Stomach (tissue), 9 donors: Measurements from ENCODE around the gene APOO. TPM values are rescaled to one million over a fixed set of nuclear protein-coding genes. Genes with fewer than 3 reads are reported as not detected.

Source experiments
- DNase-seq, 2 donors: peaks; one replicate each; pipeline versions ENCODE4 v3.0.0 to v3.0.0-alpha.2; 2013 to 2019
- H3K27ac ChIP-seq, 5 donors: fragments of 200-600 bp in 4 of 5; sonication (generic) in 4 of 5; one replicate each; pipeline ENCODE4 v1.5.1; 2013 to 2019; ENCODE audit warnings: mild to moderate bottlenecking in 1 of 5, moderate library complexity in 1 of 5
- H3K27me3 ChIP-seq, 3 donors: fragments of 200-600 bp; sonication (generic); one replicate each; pipeline ENCODE4 v1.5.1; 2017 to 2019; ENCODE audit warnings: mixed run types in 1 of 3
- H3K36me3 ChIP-seq, 4 donors: fragments of 200-600 bp; sonication (generic); 1 replicate in 3 of 4; 2 replicates in 1 of 4; pipeline ENCODE4 v1.5.1; 2016 to 2019
- H3K4me1 ChIP-seq, 4 donors: fragments of 200-600 bp; sonication (generic); one replicate each; pipeline ENCODE4 v1.5.1; 2016 to 2019
- H3K4me3 ChIP-seq, 4 donors: fragments of 200-600 bp; sonication (generic) in 3 of 4; one replicate each; pipeline ENCODE4 v1.5.1; 2016 to 2019; ENCODE audit warnings: mild to moderate bottlenecking in 1 of 4
- H3K9me3 ChIP-seq, 4 donors: fragments of 200-600 bp; sonication (generic); one replicate each; pipeline ENCODE4 v1.5.1; 2016 to 2019
- EP300 ChIP-seq: sonication (generic); formaldehyde crosslinking; IDR thresholded peaks from one replicate; pipeline ENCODE4 v1.6.1; 2017; ENCODE audit warnings: antibody characterized with exemption
- POLR2A ChIP-seq, 4 donors: fragments of 450-650 bp; IDR thresholded peaks; one replicate each; pipeline ENCODE4 v1.6.1; 2016; ENCODE audit warnings: antibody characterized with exemption in 4 of 4, control low read depth in 2 of 4, mild to moderate bottlenecking in 1 of 4, moderate library complexity in 1 of 4
- POLR2AphosphoS5 ChIP-seq, 3 donors: sonication (generic); formaldehyde crosslinking; IDR thresholded peaks; one replicate each; pipeline ENCODE4 v1.6.1; 2016; ENCODE audit warnings: antibody characterized with exemption in 3 of 3
- WGBS, 5 donors: extraction: QIAGEN DNeasy Blood & Tissue Kit in 3 of 5; methylation state at CpG; one replicate each; pipeline versions ENCODE4 v1.1.5 to v1.1.7; 2013 to 2018; 5-methylcytosine and 5-hydroxymethylcytosine counted together
- intact Hi-C: fragments of 100-400 bp; cut with DNase I; formaldehyde crosslinking; loops from one replicate; pipeline ENCODE4 v1.15.1; 2023; ENCODE audit warnings: low total_unique reads
- polyA plus RNA-seq, 3 donors: library from polyadenylated mRNA; stranded (reverse); fragments of 200-250 nt; gene quantifications; one replicate each; pipeline ENCODE4 v1.2.3, GENCODE V29; 2013
- total RNA-seq, 5 donors: library from RNA; depleted of rRNA; stranded (reverse); fragments of >200 nt; gene quantifications; one replicate each; pipeline versions ENCODE4 v1.1.0 to v1.2.3, GENCODE V29; 2014 to 2016
- TF ChIP-seq, protein P1 (sequence below), 7 experiments: fragments of 450-650 bp in 4 of 7; fragments of 200-600 bp in 3 of 7; sonication (generic) in 3 of 7; IDR thresholded peaks; one replicate each; pipeline ENCODE4 v1.5.1; 2016 to 2019; ENCODE audit warnings: antibody characterized with exemption in 7 of 7, control low read depth in 2 of 7, mild to moderate bottlenecking in 1 of 7
- donor health status: healthy with polysubstance abuse.
- donor health status: Bipolar disorder and iron deficiency.
- donor health status: healthy.

APOO gene
- total and polyA plus RNA-seq, 8 donors = 2.0 to 29.4 (median 15.7) TPM

DNA sequence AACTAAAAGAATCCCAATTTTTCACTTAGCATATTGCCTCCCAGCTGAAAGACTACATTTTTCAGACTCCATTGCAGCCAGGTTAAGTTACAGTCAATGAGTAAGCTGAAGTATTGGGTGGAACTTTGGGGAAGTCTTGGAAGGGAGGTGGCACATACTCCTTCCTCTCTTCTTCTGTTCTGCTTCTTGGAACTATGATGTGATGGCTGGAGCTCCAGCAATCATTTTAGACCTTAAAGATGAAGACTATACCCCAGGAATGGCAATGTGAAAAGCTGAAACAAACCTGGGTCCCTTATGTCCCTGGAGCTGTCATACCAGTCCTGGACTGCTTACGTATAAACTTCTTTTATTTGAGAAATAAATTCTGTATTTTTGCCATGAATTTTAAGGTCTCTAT, 93.9 kb downstream of the APOO start:
- 92 to 100% (median 96%) methylated on average over 1 of the region's 1 CpG for WGBS, 5 donors
- Histone ChIP-seq H3K4me1 (no peaks in the 10 kb centered on the region), H3K4me3 (no peak overlapping the region), H3K9me3 (peaks cover 0 to 8% (median 0%) of the 10 kb centered on the region in 4 donors), H3K36me3 (no peaks in the 10 kb centered on the region), H3K27me3 (no peaks in the 10 kb centered on the region), H3K27ac (no peak overlapping the region)
- intact Hi-C loops = no loop called here
- TF ChIP-seq POLR2AphosphoS5 (IDR thresholded peaks at IDR 0.05) (no peak), POLR2A (IDR thresholded peaks at IDR 0.05) (no peak), EP300 (no peak)
- TF ChIP-seq, protein P1, sequence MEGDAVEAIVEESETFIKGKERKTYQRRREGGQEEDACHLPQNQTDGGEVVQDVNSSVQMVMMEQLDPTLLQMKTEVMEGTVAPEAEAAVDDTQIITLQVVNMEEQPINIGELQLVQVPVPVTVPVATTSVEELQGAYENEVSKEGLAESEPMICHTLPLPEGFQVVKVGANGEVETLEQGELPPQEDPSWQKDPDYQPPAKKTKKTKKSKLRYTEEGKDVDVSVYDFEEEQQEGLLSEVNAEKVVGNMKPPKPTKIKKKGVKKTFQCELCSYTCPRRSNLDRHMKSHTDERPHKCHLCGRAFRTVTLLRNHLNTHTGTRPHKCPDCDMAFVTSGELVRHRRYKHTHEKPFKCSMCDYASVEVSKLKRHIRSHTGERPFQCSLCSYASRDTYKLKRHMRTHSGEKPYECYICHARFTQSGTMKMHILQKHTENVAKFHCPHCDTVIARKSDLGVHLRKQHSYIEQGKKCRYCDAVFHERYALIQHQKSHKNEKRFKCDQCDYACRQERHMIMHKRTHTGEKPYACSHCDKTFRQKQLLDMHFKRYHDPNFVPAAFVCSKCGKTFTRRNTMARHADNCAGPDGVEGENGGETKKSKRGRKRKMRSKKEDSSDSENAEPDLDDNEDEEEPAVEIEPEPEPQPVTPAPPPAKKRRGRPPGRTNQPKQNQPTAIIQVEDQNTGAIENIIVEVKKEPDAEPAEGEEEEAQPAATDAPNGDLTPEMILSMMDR (IDR thresholded peaks at IDR 0.05) = no peak
- DNase-seq = no peak

DNA sequence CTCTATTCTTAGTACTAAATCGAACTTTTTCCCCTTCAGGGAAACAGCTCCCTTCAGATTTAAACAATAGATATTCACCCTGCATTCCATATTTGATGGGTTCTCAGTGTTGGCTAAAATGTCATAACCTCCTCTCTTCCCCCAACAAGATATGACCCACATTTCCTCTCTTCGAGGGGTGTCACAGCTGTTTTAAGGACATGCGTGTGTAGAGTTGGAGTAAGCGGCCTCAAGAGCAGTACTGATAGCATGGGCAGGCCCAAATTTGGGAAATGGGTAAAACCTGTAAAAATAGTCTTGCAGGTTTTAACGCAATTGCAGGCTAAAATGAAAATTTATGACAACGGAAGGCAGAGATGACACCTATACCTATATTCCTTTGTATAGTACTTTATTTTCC, 96.1 kb downstream of the APOO start:
- WGBS, 5 donors = 71 to 80% (median 76%) methylated on average over 6 of the region's 6 CpGs
- no peaks in the 10 kb centered on the region for H3K27me3 ChIP-seq
- no peaks in the 10 kb centered on the region for H3K36me3 ChIP-seq
- H3K4me1 ChIP-seq = peaks cover 0 to 8% (median 0%) of the 10 kb centered on the region in 4 donors
- H3K9me3 ChIP-seq = peaks cover 0 to 8% (median 0%) of the 10 kb centered on the region in 4 donors
- no peak overlapping the region for H3K27ac ChIP-seq
- intact Hi-C loops = no loop called here
- no peak for DNase-seq
- TF ChIP-seq, protein P1 (IDR thresholded peaks at IDR 0.05) = no peak
- TF ChIP-seq POLR2A (IDR thresholded peaks at IDR 0.05) = no peak
- TF ChIP-seq EP300 = no peak
- TF ChIP-seq POLR2AphosphoS5 (IDR thresholded peaks at IDR 0.05) = no peak
- H3K4me3 ChIP-seq = no peak overlapping the region

DNA sequence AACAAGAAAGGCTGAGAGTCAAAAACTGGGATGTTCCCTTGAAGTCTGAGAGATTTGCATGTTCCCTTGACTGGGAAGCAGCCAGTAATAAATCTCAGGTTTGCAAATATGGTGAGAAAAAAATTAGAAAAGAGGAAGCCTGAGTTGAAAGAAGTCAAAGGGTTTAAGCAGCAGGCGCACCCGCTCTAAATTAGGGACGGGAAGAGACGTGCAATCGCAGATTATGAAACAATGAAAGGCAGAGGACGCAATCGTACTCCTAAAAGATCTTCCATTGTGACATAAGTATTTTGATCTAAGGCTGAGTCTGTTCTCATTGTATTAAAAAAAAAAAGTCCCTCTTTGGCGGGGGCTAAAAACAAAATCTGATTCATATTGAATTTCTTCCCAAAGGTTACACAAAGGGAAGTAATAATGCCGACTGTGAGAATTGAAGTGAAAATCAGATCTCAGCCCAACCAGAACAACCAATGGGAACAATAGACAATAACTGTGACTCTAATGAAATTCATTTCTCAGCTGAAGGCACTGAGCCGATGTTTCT, 96.6 kb downstream of the APOO start:
- WGBS, 5 donors = 56 to 74% (median 67%) methylated on average over 10 of the region's 10 CpGs
- Histone ChIP-seq H3K27ac (no peak overlapping the region), H3K36me3 (no peaks in the 10 kb centered on the region), H3K4me1 (peaks cover 0 to 8% (median 0%) of the 10 kb centered on the region in 4 donors), H3K27me3 (no peaks in the 10 kb centered on the region), H3K4me3 (no peak overlapping the region), H3K9me3 (peaks cover 0 to 8% (median 0%) of the 10 kb centered on the region in 4 donors)
- DNase-seq = no peak
- intact Hi-C loops = no loop called here
- TF ChIP-seq POLR2A (IDR thresholded peaks at IDR 0.05) (no peak), EP300 (no peak), POLR2AphosphoS5 (IDR thresholded peaks at IDR 0.05) (no peak)
- TF ChIP-seq, protein P1 (IDR thresholded peaks at IDR 0.05) = no peak

DNA sequence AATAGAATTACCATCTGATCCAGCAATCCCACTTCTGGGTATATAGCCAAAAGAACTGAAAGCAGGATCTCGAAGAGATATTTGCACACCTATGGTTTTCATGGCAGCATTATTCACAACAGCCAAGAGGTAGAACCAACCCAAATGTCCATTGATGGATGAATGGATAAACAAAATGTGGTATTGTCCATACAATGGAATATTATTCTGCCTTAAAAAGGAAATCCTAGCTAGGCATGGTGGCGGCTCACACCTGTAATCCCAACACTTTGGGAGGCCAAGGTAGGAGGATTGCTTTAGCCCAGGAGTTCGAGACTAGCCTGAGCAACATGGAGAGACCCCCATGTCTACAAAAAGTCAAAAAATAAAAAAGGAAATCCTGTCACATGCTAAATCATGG, 97.5 kb downstream of the APOO start:
- Histone ChIP-seq H3K27ac (no peak overlapping the region), H3K9me3 (peaks cover 0 to 8% (median 0%) of the 10 kb centered on the region in 4 donors), H3K36me3 (no peaks in the 10 kb centered on the region), H3K4me1 (peaks cover 0 to 8% (median 0%) of the 10 kb centered on the region in 4 donors), H3K4me3 (no peak overlapping the region), H3K27me3 (no peaks in the 10 kb centered on the region)
- TF ChIP-seq POLR2AphosphoS5 (IDR thresholded peaks at IDR 0.05) = no peak
- no peak for TF ChIP-seq POLR2A (IDR thresholded peaks at IDR 0.05)
- TF ChIP-seq, protein P1 (IDR thresholded peaks at IDR 0.05) = no peak
- TF ChIP-seq EP300 = no peak
- WGBS, 5 donors = 81 to 100% (median 90%) methylated on average over 3 of the region's 3 CpGs
- intact Hi-C loops = no loop called here
- no peak for DNase-seq
